Dendritic cell treated with granulocyte-macrophage colony-stimulating factor and Interleukin-4, amounts not matched to agents 40 ng/mL and 50 ng/mL, for 4 days (primary cell): ENCODE results near the gene THTPA.

Experiments
- H3K27ac Mint-ChIP-seq: one replicate; pipeline ENCODE4 v1.8.0; 2022; ENCODE audit warnings: mild to moderate bottlenecking, mixed read lengths
- H3K27me3 Mint-ChIP-seq: one replicate; pipeline ENCODE4 v1.8.0; 2022; ENCODE audit warnings: mild to moderate bottlenecking, mixed read lengths
- H3K36me3 Mint-ChIP-seq: one replicate; pipeline ENCODE4 v1.8.0; 2022; ENCODE audit warnings: low read depth, mixed read lengths
- H3K4me1 Mint-ChIP-seq: one replicate; pipeline ENCODE4 v1.8.0; 2022; ENCODE audit warnings: low read depth, mixed read lengths
- H3K4me3 Mint-ChIP-seq: one replicate; pipeline ENCODE4 v1.8.0; 2022; ENCODE audit warnings: mild to moderate bottlenecking, moderate library complexity, mixed read lengths
- H3K9me3 Mint-ChIP-seq: one replicate; pipeline ENCODE4 v1.8.0; 2022; ENCODE audit warnings: mixed read lengths
- intact Hi-C: fragments of 100-400 bp; cut with micrococcal nuclease; formaldehyde crosslinking; loops from one replicate; pipeline ENCODE4 v1.15.0; 2022

THTPA gene

DNA sequence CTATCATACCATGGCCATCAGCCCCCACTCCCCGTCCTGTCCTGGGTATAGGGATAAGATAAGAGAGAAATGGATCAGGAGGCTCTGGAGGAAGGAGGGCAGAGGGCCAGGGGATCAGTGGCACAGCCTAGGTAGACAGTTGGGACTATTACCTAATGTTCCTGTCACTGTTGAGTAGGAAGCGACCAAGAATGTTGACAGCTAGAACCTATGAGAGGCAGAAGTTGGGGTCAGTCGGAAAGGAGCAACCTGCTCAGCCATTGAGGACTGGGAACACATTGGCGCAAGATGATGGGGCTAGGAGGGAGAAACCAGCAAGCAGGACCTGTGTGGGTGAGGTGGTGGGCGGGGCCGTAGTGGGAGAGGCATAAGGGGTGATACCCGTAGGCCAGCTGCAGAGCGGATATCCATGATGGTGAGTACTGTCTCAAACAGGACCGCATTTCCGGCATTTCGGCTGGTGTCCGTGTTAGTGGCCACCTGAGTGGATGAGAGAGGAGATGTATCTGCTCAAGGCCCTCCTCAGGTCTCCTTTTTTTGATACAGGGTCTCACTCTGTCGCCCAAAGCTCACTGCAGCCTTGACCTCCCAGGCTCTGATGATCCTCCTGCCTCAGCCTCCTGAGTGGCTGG lies 8.2 kb downstream of the THTPA start:
- intact Hi-C loops: no loop called here
- Mint-ChIP-seq H3K4me1 (peaks cover 85% of the 10 kb centered on the region), H3K9me3 (no peaks in the 10 kb centered on the region)

DNA sequence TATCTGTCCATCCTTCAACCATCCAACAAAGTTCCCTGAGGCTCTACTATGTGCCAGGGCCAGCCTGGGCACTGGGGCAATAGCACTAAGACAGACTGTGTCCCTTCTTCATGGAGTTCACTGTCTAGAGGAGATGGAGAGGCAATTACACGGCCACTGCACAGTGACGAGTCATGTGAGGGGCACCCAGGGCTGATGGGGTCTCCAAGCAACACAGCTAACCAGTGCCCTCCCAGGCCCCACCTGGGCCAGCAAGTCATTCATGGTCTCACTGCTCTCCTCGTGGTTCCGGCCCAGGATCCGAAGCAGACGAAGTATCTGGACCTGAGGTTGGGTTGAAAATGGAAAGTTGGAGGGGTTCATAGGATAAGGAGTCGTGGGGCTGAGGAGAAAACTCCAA lies 8.8 kb downstream of the THTPA start:
- intact Hi-C loops: loop anchor here (5.0 kb wide), 1 partner anchor 243 kb away; the partner anchor contains the start of gene PABPN1
- no peaks in the 10 kb centered on the region for H3K9me3 Mint-ChIP-seq
- no peak overlapping the region for H3K27ac Mint-ChIP-seq
- no peaks in the 10 kb centered on the region for H3K27me3 Mint-ChIP-seq
- peaks cover 90% of the 10 kb centered on the region for H3K4me1 Mint-ChIP-seq
- H3K4me3 Mint-ChIP-seq: no peak overlapping the region
- H3K36me3 Mint-ChIP-seq: peaks cover 75% of the 10 kb centered on the region

More for the DNA sequence above, 8.2 kb downstream of the THTPA start:
- H3K27me3 Mint-ChIP-seq: no peaks in the 10 kb centered on the region
- H3K36me3 Mint-ChIP-seq: peaks cover 80% of the 10 kb centered on the region
- no peak overlapping the region for H3K27ac Mint-ChIP-seq
- no peak overlapping the region for H3K4me3 Mint-ChIP-seq

DNA sequence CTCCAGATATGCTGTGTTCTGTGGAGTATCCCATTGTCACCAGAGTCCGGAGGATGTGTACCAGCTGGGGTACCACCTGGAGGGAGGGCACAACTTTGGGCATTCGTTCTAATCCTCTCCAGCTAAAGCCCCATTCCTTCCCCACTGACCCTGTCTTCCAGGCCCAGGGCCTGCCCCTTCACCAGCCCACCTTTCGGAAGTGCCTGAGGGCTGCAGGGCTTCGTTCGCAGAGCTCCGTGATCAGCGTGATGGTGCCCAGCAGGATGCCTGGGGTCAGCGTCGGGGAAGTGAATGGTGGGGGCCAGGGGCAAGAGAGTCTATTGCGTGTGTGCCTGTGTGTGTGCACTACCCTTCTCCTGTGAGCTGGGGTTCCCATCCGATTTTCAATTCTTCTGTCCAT lies 9.6 kb downstream of the THTPA start:
- no peak overlapping the region for H3K4me3 Mint-ChIP-seq
- intact Hi-C loops: loop anchor here (5.0 kb wide), 1 partner anchor 243 kb away; the partner anchor contains the start of gene PABPN1
- H3K27ac Mint-ChIP-seq: no peak overlapping the region
- peaks cover 67% of the 10 kb centered on the region for H3K36me3 Mint-ChIP-seq
- H3K4me1 Mint-ChIP-seq: peaks cover 87% of the 10 kb centered on the region
- H3K9me3 Mint-ChIP-seq: no peaks in the 10 kb centered on the region
- H3K27me3 Mint-ChIP-seq: no peaks in the 10 kb centered on the region

DNA sequence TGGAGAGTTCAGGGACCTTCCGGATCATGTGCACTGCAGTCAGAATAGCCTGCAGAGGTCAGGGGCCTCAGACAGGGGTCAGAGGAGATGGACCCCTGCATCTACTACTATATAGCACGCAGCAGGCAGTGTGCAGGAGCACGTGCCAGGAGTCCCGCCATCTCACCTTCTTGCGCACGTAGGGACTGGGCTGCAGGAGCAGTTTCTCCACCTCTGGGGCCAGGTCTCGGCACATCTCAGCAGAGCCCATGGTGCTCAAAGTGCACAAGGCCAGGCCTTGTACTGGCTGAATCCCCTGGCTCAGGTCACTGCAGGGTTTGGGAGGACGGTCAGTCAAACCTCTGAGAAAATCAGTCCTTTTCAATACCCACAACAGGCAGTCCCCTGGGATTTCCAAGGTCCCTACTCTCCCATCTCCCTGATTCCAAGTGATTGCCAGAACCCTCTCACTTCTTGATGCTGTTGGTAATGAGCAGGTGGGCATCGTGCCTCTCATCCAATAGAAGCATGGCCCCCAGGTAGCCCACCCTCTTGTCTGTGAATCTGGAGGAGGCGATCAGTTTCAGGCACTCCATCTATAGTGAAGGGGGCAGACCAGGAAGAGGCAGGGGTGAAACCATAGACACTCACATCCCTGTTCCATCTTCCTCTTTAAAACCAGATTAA lies 10.2 kb downstream of the THTPA start:
- H3K9me3 Mint-ChIP-seq: no peaks in the 10 kb centered on the region
- peaks cover 61% of the 10 kb centered on the region for H3K36me3 Mint-ChIP-seq
- intact Hi-C loops: loop anchor here (5.0 kb wide), 1 partner anchor 244 kb away; the partner anchor contains the start of gene PABPN1
- H3K4me1 Mint-ChIP-seq: peaks cover 89% of the 10 kb centered on the region
- peak overlapping the region; percentile 97 for H3K4me3 Mint-ChIP-seq
- no peaks in the 10 kb centered on the region for H3K27me3 Mint-ChIP-seq
- H3K27ac Mint-ChIP-seq: peak overlapping the region; percentile 92

DNA sequence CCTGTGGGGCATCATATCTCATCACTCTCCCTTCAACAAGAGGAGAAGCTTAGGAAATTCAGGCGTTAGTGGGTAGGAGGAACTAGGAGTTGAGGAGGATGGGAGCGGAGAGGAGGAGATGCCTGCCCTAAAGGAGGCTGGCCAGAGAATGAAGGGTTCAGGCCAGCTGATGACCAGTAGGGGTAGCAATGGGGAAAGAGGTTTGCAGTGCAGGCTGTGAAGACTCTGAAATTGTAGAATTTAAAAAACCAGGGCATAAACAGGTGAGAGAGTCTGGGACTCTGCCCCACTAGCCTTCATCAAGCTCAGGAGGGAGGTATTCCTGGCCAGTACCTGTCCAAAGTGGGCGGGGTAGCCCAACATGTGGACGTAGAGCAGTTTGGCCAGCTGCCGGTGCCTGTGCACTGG lies 10.7 kb downstream of the THTPA start:
- intact Hi-C loops: loop anchor here (5.0 kb wide), 1 partner anchor 244 kb away; the partner anchor contains the start of gene PABPN1
- peak overlapping the region; percentile 92 for H3K27ac Mint-ChIP-seq
- peaks cover 56% of the 10 kb centered on the region for H3K36me3 Mint-ChIP-seq
- H3K9me3 Mint-ChIP-seq: no peaks in the 10 kb centered on the region
- no peaks in the 10 kb centered on the region for H3K27me3 Mint-ChIP-seq
- peaks cover 89% of the 10 kb centered on the region for H3K4me1 Mint-ChIP-seq
- peak overlapping the region; percentile 97 for H3K4me3 Mint-ChIP-seq

DNA sequence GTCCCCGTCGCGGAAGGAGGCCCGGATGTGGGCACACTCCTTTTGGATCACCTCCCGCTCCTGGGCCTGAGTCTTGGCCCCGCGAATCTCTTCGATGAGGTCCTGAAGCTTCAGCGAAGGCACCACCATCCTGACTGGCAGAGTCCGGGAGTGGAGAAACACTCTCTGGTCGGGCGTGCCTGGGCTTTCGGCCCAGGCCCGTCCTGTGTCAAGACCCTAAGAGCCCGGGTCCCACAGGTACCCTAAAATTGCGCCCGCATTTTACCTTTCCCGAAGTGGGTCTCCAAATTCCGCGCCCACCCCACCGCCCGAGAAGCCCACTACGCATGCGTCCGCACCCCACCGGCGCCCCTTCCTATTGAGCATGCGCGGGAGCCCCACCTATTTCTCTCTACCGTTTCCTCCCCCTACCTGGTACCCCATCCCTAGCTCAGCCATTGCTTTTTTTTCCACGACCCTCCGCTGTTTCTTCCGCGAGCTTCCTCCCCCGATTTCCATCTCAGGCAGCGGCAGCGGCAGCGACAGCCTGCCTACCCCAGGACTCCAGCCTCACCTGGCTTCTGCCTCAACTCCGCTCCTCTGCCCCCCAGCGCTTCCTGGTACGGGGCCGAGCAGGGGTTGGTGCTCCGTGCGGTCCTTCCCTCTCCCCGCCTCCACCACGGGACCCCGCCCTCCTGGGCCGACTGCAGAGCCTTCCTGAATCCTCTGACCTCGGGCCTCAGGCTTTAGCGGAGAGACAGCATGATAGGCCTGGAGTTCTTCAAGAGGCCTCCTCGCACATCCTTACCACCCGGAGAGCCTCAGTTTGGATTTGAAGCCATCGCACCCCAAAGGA lies 11.3 kb downstream of the THTPA start, which contains the start of gene AP1G2:
Gene AP1G2 (minus strand): TSS at position 606 of the 835 bp plus-strand sequence. CDS start 477 bp downstream, at position 129.
- H3K36me3 Mint-ChIP-seq: peaks cover 49% of the 10 kb centered on the region
- no peaks in the 10 kb centered on the region for H3K9me3 Mint-ChIP-seq
- H3K4me1 Mint-ChIP-seq: peaks cover 89% of the 10 kb centered on the region
- intact Hi-C loops: loop anchor here (5.0 kb wide), 1 partner anchor 245 kb away; the partner anchor contains the start of gene PABPN1
- H3K27ac Mint-ChIP-seq: peak within 1 kb of the TSS; percentile 92
- peak within 1 kb of the TSS; percentile 97 for H3K4me3 Mint-ChIP-seq
- no peaks in the 10 kb centered on the region for H3K27me3 Mint-ChIP-seq

DNA sequence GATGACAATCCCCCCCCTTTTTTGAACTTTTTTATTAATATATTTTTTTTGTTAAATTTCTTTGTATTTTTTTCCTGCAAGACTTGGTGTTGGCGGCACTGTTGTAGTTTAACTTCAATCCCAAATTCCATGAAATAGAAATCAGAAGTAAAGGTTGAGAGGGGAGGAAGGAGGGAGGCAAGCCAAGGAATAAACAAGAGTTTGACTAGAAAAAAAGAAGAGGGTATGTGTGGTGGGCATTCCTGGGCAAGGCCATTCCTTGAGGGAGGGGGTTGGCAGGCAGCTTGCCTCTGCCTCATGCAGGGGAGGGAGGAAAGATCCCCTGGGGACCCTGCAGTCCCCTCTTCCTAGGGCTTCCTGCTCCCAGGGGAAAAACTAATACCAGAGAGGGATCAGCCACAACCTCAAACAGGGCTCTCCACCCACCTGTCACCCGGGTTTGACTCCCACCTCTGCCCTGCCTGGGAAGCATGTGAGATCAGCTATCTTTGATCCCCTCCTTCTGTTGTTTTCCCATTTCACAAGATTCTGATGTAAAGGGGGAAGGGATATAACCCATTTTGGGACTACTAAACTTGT lies 12.0 kb downstream of the THTPA start:
- Mint-ChIP-seq H3K4me1 (peaks cover 90% of the 10 kb centered on the region), H3K4me3 (peak overlapping the region; percentile 33), H3K27ac (peak overlapping the region; percentile 92), H3K36me3 (peaks cover 42% of the 10 kb centered on the region), H3K27me3 (no peaks in the 10 kb centered on the region), H3K9me3 (no peaks in the 10 kb centered on the region)
- intact Hi-C loops: loop anchor here (5.0 kb wide), 1 partner anchor 246 kb away; the partner anchor contains the start of gene PABPN1

DNA sequence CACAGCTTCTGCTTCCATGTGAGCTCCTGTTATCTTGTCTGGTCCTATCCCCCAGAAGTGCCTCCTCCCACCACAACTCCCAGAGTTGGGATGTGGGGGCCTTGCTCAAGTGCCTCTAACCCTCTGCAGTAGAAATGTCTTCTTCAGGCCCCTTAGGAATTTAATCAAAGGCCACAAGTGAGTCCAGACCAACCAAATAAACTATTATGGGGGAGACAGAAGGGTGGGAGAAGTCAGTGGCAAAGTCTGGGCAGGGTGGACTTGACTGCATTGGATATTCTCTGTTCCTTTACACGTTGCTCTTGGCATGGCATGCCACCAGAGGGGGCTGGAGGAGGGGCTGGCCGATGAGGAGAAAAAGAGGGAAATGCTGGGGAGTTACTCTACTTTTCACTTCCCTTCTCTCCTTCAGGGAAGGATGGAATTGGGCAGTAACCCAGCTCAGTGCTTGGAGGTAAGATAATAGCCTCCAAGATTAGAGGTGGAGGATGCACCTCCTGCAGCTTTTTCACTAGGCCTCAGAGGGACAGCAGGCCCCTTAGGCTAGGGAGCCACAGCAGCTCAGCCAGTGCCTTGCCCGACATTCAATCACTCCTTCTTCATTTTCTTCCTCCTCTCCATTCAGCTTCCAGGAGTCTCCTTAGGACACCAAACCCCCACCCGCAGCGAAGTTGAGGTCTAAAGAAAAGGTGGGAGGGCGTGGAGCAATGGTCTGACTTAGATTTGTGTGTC lies 12.7 kb downstream of the THTPA start:
- H3K9me3 Mint-ChIP-seq: no peaks in the 10 kb centered on the region
- intact Hi-C loops: loop anchor here (5.0 kb wide), 1 partner anchor 246 kb away; the partner anchor contains the start of gene PABPN1
- H3K4me3 Mint-ChIP-seq: peak overlapping the region; percentile 33
- no peaks in the 10 kb centered on the region for H3K27me3 Mint-ChIP-seq
- H3K27ac Mint-ChIP-seq: peak overlapping the region; percentile 92
- peaks cover 36% of the 10 kb centered on the region for H3K36me3 Mint-ChIP-seq
- peaks cover 93% of the 10 kb centered on the region for H3K4me1 Mint-ChIP-seq

DNA sequence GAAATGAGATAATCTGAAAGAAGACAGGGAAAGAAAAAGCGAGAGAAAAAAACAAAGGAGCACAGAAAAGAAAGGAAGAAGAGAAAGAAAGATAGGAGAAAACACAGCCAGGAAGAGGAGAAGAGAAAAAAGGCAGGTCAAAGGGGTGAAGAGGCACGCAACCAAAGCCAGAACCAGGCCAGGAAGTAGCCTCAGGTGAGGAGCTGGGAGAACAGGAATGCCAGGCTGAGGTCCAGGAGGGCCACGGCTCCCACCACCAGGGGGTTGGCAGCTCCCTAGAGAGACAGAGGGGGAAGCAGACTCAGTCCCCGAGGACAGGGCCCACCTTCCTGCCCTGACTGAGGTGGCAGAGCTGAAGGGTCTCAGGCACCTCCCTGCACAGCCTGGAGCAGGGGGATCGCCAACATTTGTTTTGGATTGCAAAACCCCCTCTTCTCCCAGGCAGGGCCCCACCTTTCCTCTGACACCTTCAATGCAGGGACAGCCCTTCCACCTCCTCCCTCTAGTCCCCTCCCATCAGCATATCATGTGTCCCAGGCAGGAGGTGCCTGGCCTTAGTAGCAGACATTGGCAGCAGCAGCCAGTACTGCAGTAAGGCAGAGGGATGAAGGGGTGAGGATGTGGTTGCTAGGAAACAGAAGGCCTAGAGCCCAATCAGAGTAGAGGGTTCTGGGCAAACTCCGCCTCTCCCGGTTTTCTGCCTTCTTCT lies 13.5 kb downstream of the THTPA start:
- H3K27me3 Mint-ChIP-seq: no peaks in the 10 kb centered on the region
- intact Hi-C loops: loop anchor here (5.0 kb wide), 2 partner anchors 247 to 523 kb away; partner anchors contain the start of genes PABPN1 and PCK2
- H3K9me3 Mint-ChIP-seq: no peaks in the 10 kb centered on the region
- peaks cover 27% of the 10 kb centered on the region for H3K36me3 Mint-ChIP-seq
- peaks cover 88% of the 10 kb centered on the region for H3K4me1 Mint-ChIP-seq
- H3K27ac Mint-ChIP-seq: peak overlapping the region; percentile 92
- H3K4me3 Mint-ChIP-seq: no peak overlapping the region

DNA sequence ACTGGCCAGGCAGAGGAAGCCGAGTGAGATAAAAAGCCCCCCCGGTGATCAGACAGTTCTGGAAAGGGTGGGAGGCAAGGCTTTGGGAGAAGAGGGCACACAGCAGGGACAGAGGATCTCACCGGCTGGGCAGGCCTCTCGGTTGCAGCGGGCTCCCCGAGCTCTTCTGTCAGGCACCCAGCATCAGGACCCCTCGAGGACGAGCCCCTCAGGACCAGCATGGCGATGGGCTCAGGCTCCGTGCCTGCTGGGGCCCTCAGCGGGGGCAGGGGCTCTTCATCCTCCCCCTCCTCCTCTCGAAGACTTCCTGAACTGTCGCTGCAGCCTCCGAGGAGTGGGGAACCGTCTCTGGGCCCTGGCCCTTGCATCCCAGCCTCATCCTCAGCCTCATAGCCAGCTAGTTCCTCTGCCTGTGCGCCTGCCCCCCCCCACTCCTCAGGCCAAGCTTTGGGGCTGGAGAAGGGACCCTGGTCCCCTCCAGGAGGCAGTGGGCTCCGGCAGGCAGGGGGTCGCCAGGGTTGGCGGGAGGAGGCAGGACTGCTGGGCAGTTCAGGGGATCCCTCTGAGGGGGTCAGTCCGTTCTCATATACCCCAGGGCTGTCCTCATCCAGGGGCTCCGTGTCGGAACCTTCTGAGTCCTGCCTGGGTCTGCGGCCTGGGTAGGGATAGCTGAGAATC lies 14.9 kb downstream of the THTPA start:
- Mint-ChIP-seq H3K27me3 (peaks cover 8% of the 10 kb centered on the region), H3K4me3 (no peak overlapping the region), H3K4me1 (peaks cover 75% of the 10 kb centered on the region), H3K9me3 (no peaks in the 10 kb centered on the region), H3K36me3 (peaks cover 14% of the 10 kb centered on the region), H3K27ac (peak overlapping the region; percentile 95)
- intact Hi-C loops: loop anchor here (5.0 kb wide), 1 partner anchor 521 kb away; the partner anchor contains the start of gene PCK2

DNA sequence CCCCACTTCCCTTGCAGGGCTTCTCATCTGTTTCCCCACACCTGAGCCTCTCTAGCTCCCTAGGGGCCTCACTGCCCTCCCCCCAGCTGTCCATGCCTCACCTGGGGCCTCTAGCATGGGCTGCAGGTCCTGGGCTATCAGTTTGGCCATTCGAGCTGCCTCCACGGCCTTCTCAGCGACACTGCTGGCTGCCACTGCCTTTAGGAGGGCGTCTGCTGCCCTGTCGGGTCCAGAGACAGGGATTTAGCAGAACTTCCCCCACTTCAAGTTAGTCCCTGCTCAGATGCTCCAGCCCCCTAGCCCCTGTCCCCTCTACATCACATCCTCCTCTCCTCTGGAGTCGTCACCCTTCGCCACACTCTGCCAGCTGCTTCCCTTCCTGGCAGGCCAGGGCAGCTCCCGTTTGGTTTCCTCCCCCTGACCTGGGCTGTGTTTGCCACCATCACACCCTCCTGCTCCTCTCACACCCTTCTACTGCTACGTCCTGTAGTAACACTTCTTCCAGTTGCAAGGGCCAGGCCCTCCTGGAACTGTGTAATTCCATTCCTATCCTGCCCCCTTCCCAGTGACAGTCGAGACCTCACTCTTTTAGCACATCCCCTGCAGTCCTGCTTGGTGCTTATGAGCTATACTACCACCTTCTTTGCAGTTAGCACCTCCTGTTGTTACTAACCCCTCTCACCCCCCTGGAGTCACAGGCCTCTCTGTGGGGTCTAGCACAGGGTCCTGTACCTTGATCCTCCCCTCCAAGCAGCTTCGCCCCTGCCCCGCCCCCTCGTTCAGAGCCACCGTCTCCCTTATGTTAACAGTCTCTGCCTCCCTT lies 15.8 kb downstream of the THTPA start:
- intact Hi-C loops: loop anchor here (5.0 kb wide), 1 partner anchor 520 kb away; the partner anchor contains the start of gene PCK2
- peak overlapping the region; percentile 95 for H3K27ac Mint-ChIP-seq
- peaks cover 7% of the 10 kb centered on the region for H3K36me3 Mint-ChIP-seq
- peak overlapping the region; percentile 58 for H3K4me3 Mint-ChIP-seq
- H3K27me3 Mint-ChIP-seq: peaks cover 16% of the 10 kb centered on the region
- no peaks in the 10 kb centered on the region for H3K9me3 Mint-ChIP-seq
- peaks cover 74% of the 10 kb centered on the region for H3K4me1 Mint-ChIP-seq
